Neural cell (in vitro differentiated cells): Measurements from ENCODE around the gene RETN.

Experiments
- EP300 ChIP-seq: fragments of 450-650 bp; conservative IDR thresholded peaks from 2 replicates; pipeline ENCODE4 v1.6.1; 2014; ENCODE audit warnings: antibody characterized with exemption, mild to moderate bottlenecking, moderate library complexity; ENCODE audit not compliant: poor library complexity, severe bottlenecking
- EZH2 ChIP-seq: fragments of 200-600, 300-800 bp; shearing (Covaris generic), sonication (generic); IDR thresholded peaks from 2 replicates; pipeline ENCODE4 v1.6.1; 2014; ENCODE audit warnings: antibody characterized with exemption, low read length, borderline replicate concordance, mild to moderate bottlenecking; ENCODE audit not compliant: insufficient read depth, poor library complexity, severe bottlenecking
- MXI1 ChIP-seq: fragments of 450-650 bp; conservative IDR thresholded peaks from 2 replicates; pipeline ENCODE4 v1.6.1; 2014; ENCODE audit warnings: antibody characterized with exemption, mild to moderate bottlenecking; ENCODE audit not compliant: poor library complexity, severe bottlenecking
- POLR2AphosphoS5 ChIP-seq: IDR thresholded peaks from 2 replicates; pipeline ENCODE4 v1.6.1; 2012
- RAD21 ChIP-seq: fragments of 450-650 bp; conservative IDR thresholded peaks from 2 replicates; pipeline ENCODE4 v1.6.1; 2014; ENCODE audit warnings: antibody characterized with exemption, mild to moderate bottlenecking, moderate library complexity
- TAF1 ChIP-seq: IDR thresholded peaks from 2 replicates; pipeline ENCODE4 v1.6.1; 2012; ENCODE audit warnings: low read depth
- TF ChIP-seq, protein P1 (sequence below): fragments of 450-650 bp; IDR thresholded peaks from 2 replicates; pipeline ENCODE4 v1.5.1; 2014; ENCODE audit warnings: antibody characterized with exemption, mild to moderate bottlenecking, moderate library complexity; ENCODE audit not compliant: poor library complexity, severe bottlenecking
- TF ChIP-seq, protein P2 (sequence below): IDR thresholded peaks from 2 replicates; pipeline ENCODE4 v1.6.1; 2012; ENCODE audit warnings: borderline replicate concordance

DNA sequence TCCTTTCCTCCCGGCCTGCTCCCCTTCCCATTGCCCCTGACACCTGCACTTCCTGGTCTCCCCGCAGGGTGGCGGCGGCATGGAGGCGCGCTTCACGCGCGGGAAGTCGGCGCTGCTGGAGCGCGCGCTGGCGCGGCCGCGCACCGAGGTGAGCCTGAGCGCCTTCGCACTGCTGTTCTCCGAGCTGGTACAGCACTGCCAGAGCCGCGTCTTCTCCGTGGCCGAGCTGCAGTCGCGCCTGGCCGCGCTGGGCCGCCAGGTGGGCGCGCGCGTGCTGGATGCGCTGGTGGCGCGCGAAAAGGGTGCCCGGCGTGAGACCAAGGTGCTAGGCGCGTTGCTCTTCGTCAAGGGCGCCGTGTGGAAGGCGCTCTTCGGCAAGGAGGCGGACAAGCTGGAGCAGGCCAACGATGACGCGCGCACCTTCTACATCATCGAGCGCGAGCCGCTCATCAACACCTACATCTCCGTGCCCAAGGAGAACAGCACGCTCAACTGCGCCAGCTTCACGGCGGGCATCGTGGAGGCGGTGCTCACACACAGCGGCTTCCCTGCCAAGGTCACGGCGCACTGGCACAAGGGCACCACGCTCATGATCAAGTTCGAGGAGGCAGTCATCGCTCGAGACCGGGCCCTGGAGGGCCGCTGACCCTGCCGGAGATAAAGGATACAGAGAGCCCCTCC lies 13.5 kb downstream of the RETN start:
- TF ChIP-seq, protein P1, sequence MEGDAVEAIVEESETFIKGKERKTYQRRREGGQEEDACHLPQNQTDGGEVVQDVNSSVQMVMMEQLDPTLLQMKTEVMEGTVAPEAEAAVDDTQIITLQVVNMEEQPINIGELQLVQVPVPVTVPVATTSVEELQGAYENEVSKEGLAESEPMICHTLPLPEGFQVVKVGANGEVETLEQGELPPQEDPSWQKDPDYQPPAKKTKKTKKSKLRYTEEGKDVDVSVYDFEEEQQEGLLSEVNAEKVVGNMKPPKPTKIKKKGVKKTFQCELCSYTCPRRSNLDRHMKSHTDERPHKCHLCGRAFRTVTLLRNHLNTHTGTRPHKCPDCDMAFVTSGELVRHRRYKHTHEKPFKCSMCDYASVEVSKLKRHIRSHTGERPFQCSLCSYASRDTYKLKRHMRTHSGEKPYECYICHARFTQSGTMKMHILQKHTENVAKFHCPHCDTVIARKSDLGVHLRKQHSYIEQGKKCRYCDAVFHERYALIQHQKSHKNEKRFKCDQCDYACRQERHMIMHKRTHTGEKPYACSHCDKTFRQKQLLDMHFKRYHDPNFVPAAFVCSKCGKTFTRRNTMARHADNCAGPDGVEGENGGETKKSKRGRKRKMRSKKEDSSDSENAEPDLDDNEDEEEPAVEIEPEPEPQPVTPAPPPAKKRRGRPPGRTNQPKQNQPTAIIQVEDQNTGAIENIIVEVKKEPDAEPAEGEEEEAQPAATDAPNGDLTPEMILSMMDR = no peak
- TF ChIP-seq MXI1 (no peak), POLR2AphosphoS5 (no peak), EZH2 (no peak), EP300 (no peak), TAF1 (no peak), RAD21 (no peak)
- TF ChIP-seq, protein P2, sequence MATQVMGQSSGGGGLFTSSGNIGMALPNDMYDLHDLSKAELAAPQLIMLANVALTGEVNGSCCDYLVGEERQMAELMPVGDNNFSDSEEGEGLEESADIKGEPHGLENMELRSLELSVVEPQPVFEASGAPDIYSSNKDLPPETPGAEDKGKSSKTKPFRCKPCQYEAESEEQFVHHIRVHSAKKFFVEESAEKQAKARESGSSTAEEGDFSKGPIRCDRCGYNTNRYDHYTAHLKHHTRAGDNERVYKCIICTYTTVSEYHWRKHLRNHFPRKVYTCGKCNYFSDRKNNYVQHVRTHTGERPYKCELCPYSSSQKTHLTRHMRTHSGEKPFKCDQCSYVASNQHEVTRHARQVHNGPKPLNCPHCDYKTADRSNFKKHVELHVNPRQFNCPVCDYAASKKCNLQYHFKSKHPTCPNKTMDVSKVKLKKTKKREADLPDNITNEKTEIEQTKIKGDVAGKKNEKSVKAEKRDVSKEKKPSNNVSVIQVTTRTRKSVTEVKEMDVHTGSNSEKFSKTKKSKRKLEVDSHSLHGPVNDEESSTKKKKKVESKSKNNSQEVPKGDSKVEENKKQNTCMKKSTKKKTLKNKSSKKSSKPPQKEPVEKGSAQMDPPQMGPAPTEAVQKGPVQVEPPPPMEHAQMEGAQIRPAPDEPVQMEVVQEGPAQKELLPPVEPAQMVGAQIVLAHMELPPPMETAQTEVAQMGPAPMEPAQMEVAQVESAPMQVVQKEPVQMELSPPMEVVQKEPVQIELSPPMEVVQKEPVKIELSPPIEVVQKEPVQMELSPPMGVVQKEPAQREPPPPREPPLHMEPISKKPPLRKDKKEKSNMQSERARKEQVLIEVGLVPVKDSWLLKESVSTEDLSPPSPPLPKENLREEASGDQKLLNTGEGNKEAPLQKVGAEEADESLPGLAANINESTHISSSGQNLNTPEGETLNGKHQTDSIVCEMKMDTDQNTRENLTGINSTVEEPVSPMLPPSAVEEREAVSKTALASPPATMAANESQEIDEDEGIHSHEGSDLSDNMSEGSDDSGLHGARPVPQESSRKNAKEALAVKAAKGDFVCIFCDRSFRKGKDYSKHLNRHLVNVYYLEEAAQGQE = no peak
